HUES6 (cell line): ENCODE data around the gene MYH9.

Experiments
- H3K27ac ChIP-seq: 2 replicates; pipeline ENCODE4 v1.7.0; 2013; ENCODE audit warnings: low read depth, mild to moderate bottlenecking, low read length, inconsistent platforms
- H3K27me3 ChIP-seq: 2 replicates; pipeline ENCODE4 v1.6.1; 2013; ENCODE audit warnings: low read length; ENCODE audit not compliant: control insufficient read depth, insufficient read depth
- H3K36me3 ChIP-seq: 2 replicates; pipeline ENCODE4 v1.6.1; 2013; ENCODE audit warnings: low read length; ENCODE audit not compliant: control insufficient read depth, insufficient read depth
- H3K4me1 ChIP-seq: 2 replicates; pipeline ENCODE4 v1.6.1; 2013; ENCODE audit warnings: low read length; ENCODE audit not compliant: control insufficient read depth, insufficient read depth
- H3K4me3 ChIP-seq: 2 replicates; pipeline ENCODE4 v1.5.1; 2013; ENCODE audit warnings: low read depth, low read length
- H3K9ac ChIP-seq: one replicate; pipeline ENCODE4 v1.6.1; 2013; ENCODE audit warnings: mild to moderate bottlenecking, low read length
- H3K9me3 ChIP-seq: 2 replicates; pipeline ENCODE4 v1.6.1; 2013; ENCODE audit warnings: low read depth, low read length; ENCODE audit not compliant: control insufficient read depth, insufficient read depth

The MYH9 gene

GRCh38 chr22:36323855-36324331, 63.9 kb downstream of the MYH9 start:
- peaks cover 11% of the 10 kb centered on the region for H3K4me1 ChIP-seq
- no peak overlapping the region for H3K4me3 ChIP-seq
- H3K36me3 ChIP-seq = peaks cover 98% of the 10 kb centered on the region
- no peaks in the 10 kb centered on the region for H3K27me3 ChIP-seq
- H3K9me3 ChIP-seq = no peaks in the 10 kb centered on the region
- no peak overlapping the region for H3K9ac ChIP-seq
- 0 out of 2 replicates have a peak overlapping the region, but pooled peaks have one; percentile 27 for H3K27ac ChIP-seq

- H3K9me3 ChIP-seq = no peaks in the 10 kb centered on the region
- H3K4me3 ChIP-seq = no peak overlapping the region
- no peak overlapping the region for H3K9ac ChIP-seq
- H3K36me3 ChIP-seq = peaks cover 97% of the 10 kb centered on the region
- H3K27ac ChIP-seq = 0 out of 2 replicates have a peak overlapping the region, but pooled peaks have one; percentile 27
- H3K4me1 ChIP-seq = peaks cover 5% of the 10 kb centered on the region; the same call in 1 of the 2 replicates
- H3K27me3 ChIP-seq = no peaks in the 10 kb centered on the region
Measured at GRCh38 chr22:36323182-36323854, 64.4 kb downstream of the MYH9 start.

GRCh38 chr22:36322602-36322915, 65.2 kb downstream of the MYH9 start:
- H3K4me1 ChIP-seq = no peaks in the 10 kb centered on the region
- H3K27ac ChIP-seq = no peak overlapping the region
- H3K4me3 ChIP-seq = no peak overlapping the region
- H3K9me3 ChIP-seq = no peaks in the 10 kb centered on the region
- H3K36me3 ChIP-seq = peaks cover 97% of the 10 kb centered on the region
- H3K9ac ChIP-seq = no peak overlapping the region
- no peaks in the 10 kb centered on the region for H3K27me3 ChIP-seq

- no peak overlapping the region for H3K9ac ChIP-seq
- no peaks in the 10 kb centered on the region for H3K4me1 ChIP-seq
- peaks cover 97% of the 10 kb centered on the region for H3K36me3 ChIP-seq
- H3K4me3 ChIP-seq = no peak overlapping the region
- H3K9me3 ChIP-seq = no peaks in the 10 kb centered on the region
- H3K27ac ChIP-seq = no peak overlapping the region
- H3K27me3 ChIP-seq = no peaks in the 10 kb centered on the region
Measured at GRCh38 chr22:36321797-36322601, 65.8 kb downstream of the MYH9 start.

GRCh38 chr22:36320553-36320952, 67.2 kb downstream of the MYH9 start:
- Histone ChIP-seq H3K9ac (no peak overlapping the region), H3K4me1 (no peaks in the 10 kb centered on the region), H3K27me3 (no peaks in the 10 kb centered on the region), H3K27ac (no peak overlapping the region), H3K36me3 (peaks cover 95% of the 10 kb centered on the region), H3K4me3 (no peak overlapping the region), H3K9me3 (no peaks in the 10 kb centered on the region)

GRCh38 chr22:36319595-36320497, 67.9 kb downstream of the MYH9 start:
- Histone ChIP-seq H3K27ac (no peak overlapping the region), H3K4me1 (no peaks in the 10 kb centered on the region), H3K4me3 (no peak overlapping the region), H3K9me3 (no peaks in the 10 kb centered on the region), H3K36me3 (peaks cover 95% of the 10 kb centered on the region), H3K27me3 (no peaks in the 10 kb centered on the region), H3K9ac (no peak overlapping the region)

- Histone ChIP-seq H3K36me3 (peaks cover 95% of the 10 kb centered on the region), H3K27ac (no peak overlapping the region), H3K4me1 (no peaks in the 10 kb centered on the region), H3K9ac (no peak overlapping the region), H3K4me3 (no peak overlapping the region), H3K27me3 (no peaks in the 10 kb centered on the region), H3K9me3 (no peaks in the 10 kb centered on the region)
Measured at GRCh38 chr22:36318442-36318841, 69.3 kb downstream of the MYH9 start.

- no peaks in the 10 kb centered on the region for H3K4me1 ChIP-seq
- H3K9ac ChIP-seq = no peak overlapping the region
- H3K4me3 ChIP-seq = no peak overlapping the region
- no peaks in the 10 kb centered on the region for H3K9me3 ChIP-seq
- H3K36me3 ChIP-seq = peaks cover 93% of the 10 kb centered on the region
- no peaks in the 10 kb centered on the region for H3K27me3 ChIP-seq
- no peak overlapping the region for H3K27ac ChIP-seq
Measured at GRCh38 chr22:36317658-36318271, 70.0 kb downstream of the MYH9 start.

- no peaks in the 10 kb centered on the region for H3K4me1 ChIP-seq
- H3K9me3 ChIP-seq = no peaks in the 10 kb centered on the region
- H3K27ac ChIP-seq = no peak overlapping the region
- peaks cover 93% of the 10 kb centered on the region for H3K36me3 ChIP-seq
- H3K9ac ChIP-seq = no peak overlapping the region
- no peak overlapping the region for H3K4me3 ChIP-seq
- H3K27me3 ChIP-seq = no peaks in the 10 kb centered on the region
Measured at GRCh38 chr22:36316419-36316818, 71.3 kb downstream of the MYH9 start.

GRCh38 chr22:36315325-36315724, 72.4 kb downstream of the MYH9 start:
- Histone ChIP-seq H3K9me3 (no peaks in the 10 kb centered on the region), H3K4me3 (no peak overlapping the region), H3K4me1 (no peaks in the 10 kb centered on the region), H3K27me3 (no peaks in the 10 kb centered on the region), H3K9ac (no peak overlapping the region), H3K27ac (no peak overlapping the region), H3K36me3 (peaks cover 94% of the 10 kb centered on the region)
